Ovary (tissue), 3 donors: ENCODE measurements around the gene SPAG4.

Source experiments
- POLR2A ChIP-seq: fragments of 450-650 bp; IDR thresholded peaks from one replicate; pipeline ENCODE4 v1.6.1; 2017; ENCODE audit warnings: antibody characterized with exemption, mild to moderate bottlenecking, moderate library complexity
- TF ChIP-seq, protein P1 (sequence below), 3 donors: fragments of 450-650 bp in 2 of 3; fragments of 200-600 bp in 1 of 3; IDR thresholded peaks; one replicate each; pipeline versions ENCODE4 v1.5.1 to v1.8.0; 2016 to 2022; ENCODE audit warnings: antibody characterized with exemption in 3 of 3, mild to moderate bottlenecking in 1 of 3
- donor health status: DM: no; HTN: no; CAD: no.

- TF ChIP-seq, protein P1, sequence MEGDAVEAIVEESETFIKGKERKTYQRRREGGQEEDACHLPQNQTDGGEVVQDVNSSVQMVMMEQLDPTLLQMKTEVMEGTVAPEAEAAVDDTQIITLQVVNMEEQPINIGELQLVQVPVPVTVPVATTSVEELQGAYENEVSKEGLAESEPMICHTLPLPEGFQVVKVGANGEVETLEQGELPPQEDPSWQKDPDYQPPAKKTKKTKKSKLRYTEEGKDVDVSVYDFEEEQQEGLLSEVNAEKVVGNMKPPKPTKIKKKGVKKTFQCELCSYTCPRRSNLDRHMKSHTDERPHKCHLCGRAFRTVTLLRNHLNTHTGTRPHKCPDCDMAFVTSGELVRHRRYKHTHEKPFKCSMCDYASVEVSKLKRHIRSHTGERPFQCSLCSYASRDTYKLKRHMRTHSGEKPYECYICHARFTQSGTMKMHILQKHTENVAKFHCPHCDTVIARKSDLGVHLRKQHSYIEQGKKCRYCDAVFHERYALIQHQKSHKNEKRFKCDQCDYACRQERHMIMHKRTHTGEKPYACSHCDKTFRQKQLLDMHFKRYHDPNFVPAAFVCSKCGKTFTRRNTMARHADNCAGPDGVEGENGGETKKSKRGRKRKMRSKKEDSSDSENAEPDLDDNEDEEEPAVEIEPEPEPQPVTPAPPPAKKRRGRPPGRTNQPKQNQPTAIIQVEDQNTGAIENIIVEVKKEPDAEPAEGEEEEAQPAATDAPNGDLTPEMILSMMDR (IDR thresholded peaks at IDR 0.05) = no peak
- no peak for TF ChIP-seq POLR2A
These were observed 21.6 kb downstream of the SPAG4 start for GRCh38 chr20:35637276-35637675.
